HCT116 (cell line): ENCODE data around the gene SLCO2A1. TPM values are rescaled to one million over a fixed set of nuclear protein-coding genes. Genes with fewer than 3 reads are reported as not detected.

Source experiments
- ATAC-seq: fragments of 200-7000 bp; cut with Tn5 transposase; 2 replicates; pipeline ENCODE4 v1.9.1; 2020; ENCODE audit warnings: mild to moderate bottlenecking, moderate library complexity
- BruUV-seq: library from RNA; stranded (reverse); fragments of 400-500 nt; replicated peaks from 2 replicates; lab custom pipeline; 2021; lab: Mats Ljungman, UMichigan
- CTCF ChIA-PET: fragments of 300-600 bp; sonication (Branson Sonifier 250); formaldehyde crosslinking; loops from one replicate; lab custom pipeline; 2021; ENCODE audit warnings: antibody characterized with exemption; lab: Charles Lee
- POLR2A ChIA-PET: fragments of 300-600, 350-600 bp; sonication (Branson Sonifier 250); formaldehyde crosslinking; loops from one replicate; lab custom pipeline; 2021; ENCODE audit warnings: antibody characterized with exemption; lab: Charles Lee
- RAD21 ChIA-PET, 2 experiments: fragments of 300-600 bp; sonication (Branson Sonifier 250); formaldehyde crosslinking; loops; one replicate each; lab custom pipeline; 2023; ENCODE audit warnings: low total read pairs in 2 of 2; ENCODE audit not compliant: uncharacterized antibody in 2 of 2, unreplicated experiment in 2 of 2, low non-redundant PET in 1 of 2; lab: Charles Lee
- DNase-seq: peaks from one replicate; pipeline ENCODE4 v3.0.0-alpha.2; 2010; ENCODE audit warnings: low read depth, low spot score
- H2AFZ ChIP-seq: fragments of 200-600 bp; shearing (Covaris generic), sonication (generic); 2 replicates; pipeline ENCODE4 v1.6.1; 2017; ENCODE audit warnings: low read depth, mixed run types, mixed read lengths, antibody characterized with exemption, low read length; ENCODE audit not compliant: poor library complexity, severe bottlenecking
- H3K27ac ChIP-seq: 2 replicates; pipeline ENCODE4 v1.5.1; 2012; ENCODE audit warnings: low read depth, low read length
- H3K27me3 ChIP-seq: fragments of 200-600 bp; sonication (generic); 2 replicates; pipeline ENCODE4 v1.6.1; 2016; ENCODE audit warnings: mixed run types, low read length, mixed read lengths; ENCODE audit not compliant: insufficient read depth
- H3K36me3 ChIP-seq, 2 experiments: fragments of 200-500 bp in 1 of 2; fragments of 200-600 bp in 1 of 2; sonication (Bioruptor generic) in 1 of 2; sonication (generic) in 1 of 2; 2 replicates each; pipeline versions ENCODE4 v1.5.1 to v1.6.1; 2014 to 2016; ENCODE audit warnings: low read length in 2 of 2, inconsistent platforms in 1 of 2, mixed read lengths in 1 of 2, mixed run types in 1 of 2; ENCODE audit not compliant: insufficient read depth in 2 of 2, control insufficient read depth in 1 of 2
- H3K4me1 ChIP-seq, 2 experiments: fragments of 200-600 bp in 1 of 2; sonication (generic) in 1 of 2; 2 replicates each; pipeline versions ENCODE4 v1.5.1 to v1.6.1; 2012 to 2017; ENCODE audit warnings: low read length in 2 of 2, inconsistent platforms in 1 of 2, mild to moderate bottlenecking in 1 of 2, mixed read lengths in 1 of 2, mixed run types in 1 of 2, moderate library complexity in 1 of 2; ENCODE audit not compliant: insufficient read depth in 2 of 2, control insufficient read depth in 1 of 2
- H3K4me2 ChIP-seq: fragments of 200-600 bp; sonication (generic); 2 replicates; pipeline ENCODE4 v1.6.1; 2017; ENCODE audit warnings: mixed run types, low read length, mixed read lengths
- H3K4me3 ChIP-seq, 2 experiments: fragments of 200-600 bp in 1 of 2; sonication (generic) in 1 of 2; replicated peaks in 1 of 2; 2 replicates each; pipeline ENCODE4 v1.5.1; 2011 to 2016; ENCODE audit warnings: low read length in 2 of 2, control low read depth in 1 of 2, low read depth in 1 of 2, mild to moderate bottlenecking in 1 of 2, mixed read lengths in 1 of 2, mixed run types in 1 of 2
- H3K79me2 ChIP-seq: fragments of 200-600 bp; sonication (generic); 2 replicates; pipeline ENCODE4 v1.6.1; 2017; ENCODE audit warnings: mild to moderate bottlenecking, mixed run types, low read length, moderate library complexity, mixed read lengths; ENCODE audit not compliant: insufficient read depth
- H3K9ac ChIP-seq: fragments of 200-600 bp; sonication (generic); 2 replicates; pipeline ENCODE4 v1.6.1; 2016; ENCODE audit warnings: low read length, mixed read lengths
- H3K9me2 ChIP-seq: fragments of 200-600 bp; sonication (generic), shearing (Covaris generic); 2 replicates; pipeline ENCODE4 v1.6.1; 2017; ENCODE audit warnings: mixed run types, mild to moderate bottlenecking, moderate library complexity; ENCODE audit not compliant: insufficient read depth
- H3K9me3 ChIP-seq, 2 experiments: fragments of 200-500 bp in 1 of 2; fragments of 200-600 bp in 1 of 2; sonication (Bioruptor generic) in 1 of 2; sonication (generic) in 1 of 2; 2 replicates each; pipeline ENCODE4 v1.6.1; 2014 to 2017; ENCODE audit warnings: low read length in 2 of 2, mixed read lengths in 2 of 2, inconsistent platforms in 1 of 2, low read depth in 1 of 2, mild to moderate bottlenecking in 1 of 2, mixed run types in 1 of 2, moderate library complexity in 1 of 2; ENCODE audit not compliant: control insufficient read depth in 1 of 2, insufficient read depth in 1 of 2
- H4K20me1 ChIP-seq: fragments of 200-600 bp; sonication (generic), shearing (Covaris generic); 2 replicates; pipeline ENCODE4 v1.6.1; 2017; ENCODE audit warnings: mixed run types, mild to moderate bottlenecking, moderate library complexity; ENCODE audit not compliant: insufficient read depth
- ATF3 ChIP-seq: IDR thresholded peaks from 2 replicates; pipeline ENCODE4 v1.6.1; 2012
- CEBPB ChIP-seq: IDR thresholded peaks from 2 replicates; pipeline ENCODE4 v1.6.1; 2012; ENCODE audit warnings: low read depth
- CTCF ChIP-seq, 3 experiments: fragments of 200-600 bp in 1 of 3; sonication (generic) in 1 of 3; IDR thresholded peaks in 2 of 3; conservative IDR thresholded peaks in 1 of 3; 2 replicates each; pipeline ENCODE4 v1.5.1; 2012 to 2017; ENCODE audit warnings: low read depth in 2 of 3, low read length in 2 of 3, antibody characterized with exemption in 1 of 3, borderline replicate concordance in 1 of 3, control low read depth in 1 of 3, mild to moderate bottlenecking in 1 of 3, mixed read lengths in 1 of 3, mixed run types in 1 of 3, moderate library complexity in 1 of 3; ENCODE audit not compliant: insufficient read depth in 1 of 3
- EGR1 ChIP-seq: IDR thresholded peaks from 2 replicates; pipeline ENCODE4 v1.6.1; 2012; ENCODE audit warnings: low read depth
- ELF1 ChIP-seq: IDR thresholded peaks from 2 replicates; pipeline ENCODE4 v1.6.1; 2012; ENCODE audit warnings: low read depth, borderline replicate concordance
- EZH2 ChIP-seq: fragments of 200-600 bp; sonication (generic); IDR thresholded peaks from 2 replicates; pipeline ENCODE4 v1.6.1; 2017; ENCODE audit warnings: antibody characterized with exemption, mixed run types
- FOSL1 ChIP-seq: IDR thresholded peaks from 2 replicates; pipeline ENCODE4 v1.6.1; 2012; ENCODE audit warnings: low read depth
- JUND ChIP-seq: IDR thresholded peaks from 2 replicates; pipeline ENCODE4 v1.6.1; 2012
- MAX ChIP-seq: IDR thresholded peaks from 2 replicates; pipeline ENCODE4 v1.6.1; 2012
- POLR2A ChIP-seq: IDR thresholded peaks from 2 replicates; pipeline ENCODE4 v1.7.0; 2011; ENCODE audit warnings: borderline replicate concordance; ENCODE audit not compliant: insufficient read depth, insufficient read length; ENCODE audit errors: extremely low read depth
- POLR2AphosphoS5 ChIP-seq: IDR thresholded peaks from 2 replicates; pipeline ENCODE4 v1.6.1; 2011; ENCODE audit warnings: mild to moderate bottlenecking, low read depth, low read length, moderate library complexity
- RAD21 ChIP-seq: IDR thresholded peaks from 2 replicates; pipeline ENCODE4 v1.6.1; 2012; ENCODE audit warnings: low read depth, mild to moderate bottlenecking
- SIN3A ChIP-seq: IDR thresholded peaks from 2 replicates; pipeline ENCODE4 v1.6.1; 2012; ENCODE audit warnings: low read depth
- SP1 ChIP-seq: IDR thresholded peaks from 2 replicates; pipeline ENCODE4 v1.6.1; 2012; ENCODE audit warnings: low read depth
- SRF ChIP-seq: IDR thresholded peaks from 2 replicates; pipeline ENCODE4 v1.6.1; 2012; ENCODE audit warnings: low read depth
- TCF7L2 ChIP-seq: IDR thresholded peaks from 2 replicates; pipeline ENCODE4 v1.7.0; 2011; ENCODE audit warnings: borderline replicate concordance, inconsistent platforms; ENCODE audit not compliant: insufficient read depth, insufficient read length; ENCODE audit errors: extremely low read depth
- ZBTB33 ChIP-seq: IDR thresholded peaks from 2 replicates; pipeline ENCODE4 v1.6.1; 2011; ENCODE audit warnings: mild to moderate bottlenecking, low read length, moderate library complexity; ENCODE audit not compliant: insufficient replicate concordance; ENCODE audit errors: extremely low read depth
- ZNF274 ChIP-seq: fragments of 200-500 bp; sonication (Bioruptor generic); IDR thresholded peaks from 2 replicates; pipeline ENCODE4 v1.6.1; 2014; ENCODE audit warnings: mild to moderate bottlenecking, low read depth, low read length, inconsistent platforms
- intact Hi-C: fragments of 100-400 bp; cut with micrococcal nuclease; formaldehyde crosslinking; loops from 2 replicates; pipeline ENCODE4 v1.10.0; 2022
- total RNA-seq: library from RNA; stranded (reverse); gene quantifications from one replicate; pipeline ENCODE4 v1.2.1, GENCODE V29; 2021; ENCODE audit not compliant: unreplicated experiment

SLCO2A1 gene
- total RNA-seq, 1 experiment from 2014 or later = 0.52 TPM

- Histone ChIP-seq H3K9me3 (no peaks in the 10 kb centered on the region), H3K4me2 (no peak overlapping the region), H3K9me2 (no peaks in the 10 kb centered on the region), H3K4me1 (peaks cover 0 to 7% of the 10 kb centered on the region in 2 experiments; a peak in 2 of 4 replicates), H4K20me1 (no peaks in the 10 kb centered on the region), H3K79me2 (no peaks in the 10 kb centered on the region), H3K27me3 (no peaks in the 10 kb centered on the region), H3K9ac (no peak overlapping the region), H3K4me3 (no peak overlapping the region), H3K27ac (no peak overlapping the region), H3K36me3 (no peaks in the 10 kb centered on the region), H2AFZ (no peak overlapping the region)
- DNase-seq (no peak), ATAC-seq (no peak)
- POLR2A ChIA-PET = no interaction called here
- RAD21 ChIA-PET = no interaction called here
- no TSS peak for BruUV-seq
- intact Hi-C loops = no loop called here
- TF ChIP-seq MAX (no peak), JUND (no peak), FOSL1 (no peak), CEBPB (no peak), EGR1 (no peak), RAD21 (no peak), SIN3A (no peak), POLR2AphosphoS5 (no peak), SRF (no peak), POLR2A (no peak), TCF7L2 (no peak), CTCF (IDR thresholded peaks at IDR 0.05 in 2 of 3, conservative IDR thresholded peaks at IDR 0.05 in 1 of 3; ENCODE audit: borderline replicate concordance in 1 of 3, insufficient read depth in 1 of 3, low read depth in 2 of 3, low read length in 2 of 3) (no peak), ELF1 (no peak), ZNF274 (no peak), ZBTB33 (no peak), EZH2 (no peak), SP1 (no peak), ATF3 (no peak)
- CTCF ChIA-PET = no interaction called here
Measured at GRCh38 chr3:134055661-134056060, 25.9 kb upstream of the SLCO2A1 start.
